A172 (cell line): Measurements from ENCODE around the gene ARID5B. TPM values are rescaled to one million over a fixed set of nuclear protein-coding genes. Genes with fewer than 3 reads are reported as not detected.
"Not testable (repeated sequence)": the region's sequence is repeated elsewhere in the genome, so short reads cannot be mapped to it uniquely, and the experiment has no call there.

ENCODE experiments used
- DNase-seq: peaks from one replicate; pipeline ENCODE4 v3.0.0-alpha.2; 2015; ENCODE audit warnings: low spot score
- total RNA-seq: library from RNA; depleted of rRNA; stranded (reverse); fragments of >200 nt; shearing (Covaris generic); gene quantifications from 2 replicates; pipeline ENCODE4 v1.2.3, GENCODE V29; 2014

The ARID5B gene
- total RNA-seq, 1 experiment from 2014 or later, result 17.6 TPM

GRCh38 chr10:61964059-61964709 is 62.7 kb downstream of the ARID5B start:
- no peak for DNase-seq

DNA sequence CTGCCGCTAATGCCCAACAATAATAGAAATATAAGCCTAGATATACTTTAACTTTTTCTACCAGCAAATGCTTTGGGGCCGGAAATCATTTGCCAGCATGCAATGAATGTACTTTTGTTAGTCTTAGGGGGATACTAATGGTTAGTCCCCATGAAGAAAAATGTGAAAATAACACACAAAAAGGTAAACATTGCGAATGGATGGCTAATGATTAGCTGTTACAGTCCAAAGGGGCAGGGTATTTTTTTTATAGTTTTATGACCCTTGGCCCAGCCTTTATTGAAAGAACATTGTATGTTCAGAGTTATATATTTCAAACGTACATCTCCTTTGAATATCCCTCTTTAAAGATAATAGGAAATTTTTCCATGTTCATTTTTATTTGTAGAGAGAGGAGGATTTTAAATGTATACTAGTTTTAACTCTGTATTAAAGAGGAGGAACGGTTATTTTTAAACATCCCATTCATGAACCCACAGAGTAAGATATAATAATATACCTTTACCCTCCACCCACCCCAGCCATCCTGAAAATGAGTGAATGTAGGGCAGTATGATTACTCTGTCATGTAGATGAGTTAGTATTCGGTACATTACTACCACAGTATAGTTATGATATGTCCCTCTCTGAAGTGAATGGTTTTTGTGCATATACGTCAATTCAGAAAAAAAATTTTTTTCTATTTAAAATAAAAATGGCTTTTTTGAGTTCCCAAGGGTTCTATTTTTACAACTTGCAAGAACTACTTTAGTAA is 63.6 kb downstream of the ARID5B start:
- DNase-seq, result no peak

DNA sequence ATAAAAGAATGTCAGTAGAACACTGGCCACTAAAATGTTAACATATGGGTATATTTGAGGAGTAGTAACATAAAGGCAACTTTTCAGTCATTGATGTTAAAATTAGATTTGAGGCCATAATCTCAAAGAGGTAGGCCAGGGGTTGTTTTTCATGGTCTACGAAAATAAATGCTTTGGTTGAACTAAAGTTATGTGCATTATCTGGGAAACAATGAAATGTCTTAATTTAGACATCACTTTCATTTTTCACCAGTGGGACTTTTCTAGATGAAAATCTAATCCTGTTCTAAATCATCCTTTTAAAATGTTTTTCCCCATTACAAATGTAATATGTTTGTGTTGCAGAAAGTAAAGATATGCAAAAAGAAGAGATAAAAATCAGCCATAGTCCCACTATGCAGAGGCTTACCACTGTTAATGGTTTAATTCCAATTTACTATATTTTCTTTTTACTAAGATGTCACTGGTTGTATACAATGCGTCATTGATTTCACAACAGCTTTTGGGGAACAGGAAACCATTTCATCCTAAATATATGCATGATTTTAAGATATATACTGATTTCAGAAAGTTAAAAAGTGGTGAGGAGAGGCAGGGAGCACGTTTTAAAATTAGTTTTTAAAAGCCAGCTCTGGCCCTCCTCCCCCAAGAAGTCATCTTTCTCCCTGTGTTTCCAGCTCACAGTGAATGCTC is 64.3 kb downstream of the ARID5B start:
- no peak for DNase-seq

GRCh38 chr10:61967298-61967697 is 65.8 kb downstream of the ARID5B start:
- no peak for DNase-seq

- DNase-seq, result no peak
Observed at GRCh38 chr10:61970182-61971002, 68.9 kb downstream of the ARID5B start.

DNA sequence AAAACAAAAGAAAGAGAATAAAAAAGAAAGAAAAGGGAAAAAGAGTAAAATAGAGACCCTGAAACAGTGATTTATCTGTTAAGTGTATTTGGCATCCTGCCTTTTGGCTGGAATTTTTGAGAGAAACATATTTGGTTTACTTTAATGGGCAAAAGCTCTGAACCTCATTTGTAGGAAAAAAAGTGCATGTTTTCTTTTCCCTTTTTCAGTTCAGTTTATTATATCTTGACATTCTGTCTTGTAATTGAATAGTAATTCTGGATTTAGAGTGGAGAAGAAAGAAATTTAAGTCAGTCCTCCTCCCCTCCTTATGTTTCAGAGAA is 69.5 kb downstream of the ARID5B start:
- no peak for DNase-seq

DNA sequence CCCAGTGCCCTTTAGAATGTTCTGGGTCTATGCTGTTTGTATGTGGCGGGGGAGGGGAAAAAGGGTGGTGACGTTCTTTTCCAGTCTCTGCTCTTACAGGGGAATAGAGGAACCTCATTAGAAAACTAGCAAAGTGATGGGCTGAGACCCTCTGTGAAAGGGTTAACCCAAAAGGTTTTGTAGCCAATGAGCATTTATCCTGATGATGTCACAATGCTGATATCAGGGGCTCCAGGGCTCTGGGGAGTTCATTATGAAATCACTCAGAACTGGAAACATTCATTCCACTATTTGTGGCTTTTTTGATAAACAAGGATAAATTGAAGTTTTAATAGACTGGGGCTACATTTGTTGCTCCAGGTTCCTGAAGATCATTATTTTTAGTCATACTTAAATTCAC is 71.7 kb downstream of the ARID5B start:
- DNase-seq, result no peak

DNA sequence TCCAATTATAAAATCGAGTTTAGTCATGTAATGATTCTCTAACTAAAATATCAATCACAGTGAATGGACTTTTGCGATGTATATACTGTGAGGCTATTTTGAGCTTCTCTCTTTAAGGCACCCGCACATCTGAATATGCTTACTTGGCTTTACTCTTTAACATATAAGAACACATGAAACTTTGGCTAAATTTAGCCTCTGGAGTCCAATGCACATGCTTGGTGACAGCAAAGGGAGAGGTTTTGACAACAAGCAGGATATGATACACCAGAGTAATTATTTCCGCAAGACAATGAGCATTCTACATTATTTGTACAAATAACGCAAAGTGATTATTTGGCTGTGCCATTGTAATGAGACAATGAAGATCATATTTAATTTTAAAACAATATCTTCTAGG is 72.4 kb downstream of the ARID5B start:
- DNase-seq, result no peak

GRCh38 chr10:61974601-61975390 is 73.3 kb downstream of the ARID5B start:
- DNase-seq, result peak; percentile 37

DNA sequence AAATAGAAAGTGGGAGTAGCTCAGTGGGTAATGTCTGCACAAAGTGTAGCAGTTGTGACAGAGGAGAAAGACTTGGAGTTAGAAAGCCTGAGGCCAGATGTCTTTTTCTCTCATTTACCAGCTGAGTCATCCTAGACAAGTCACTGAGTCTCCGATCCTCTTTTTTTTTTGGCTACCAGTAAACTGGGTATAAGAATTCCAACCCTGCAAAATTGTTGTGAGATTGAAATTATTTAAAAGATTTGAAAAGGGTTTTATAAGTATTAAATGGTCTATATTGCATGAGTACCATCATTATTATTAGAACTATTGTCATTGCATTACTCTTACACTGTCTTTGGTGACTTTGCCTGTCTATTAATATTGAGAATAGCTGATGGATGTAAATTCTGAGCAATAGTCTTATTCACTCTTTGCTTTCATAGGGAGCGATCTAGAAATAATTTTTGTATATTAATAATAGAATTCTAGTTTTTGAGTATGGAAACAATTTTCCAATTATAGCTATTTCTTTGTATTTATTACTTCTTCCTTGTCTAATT is 74.0 kb downstream of the ARID5B start:
- DNase-seq, result peak; percentile 59

GRCh38 chr10:61976951-61977721 is 75.6 kb downstream of the ARID5B start:
- not testable (repeated sequence) for DNase-seq

DNA sequence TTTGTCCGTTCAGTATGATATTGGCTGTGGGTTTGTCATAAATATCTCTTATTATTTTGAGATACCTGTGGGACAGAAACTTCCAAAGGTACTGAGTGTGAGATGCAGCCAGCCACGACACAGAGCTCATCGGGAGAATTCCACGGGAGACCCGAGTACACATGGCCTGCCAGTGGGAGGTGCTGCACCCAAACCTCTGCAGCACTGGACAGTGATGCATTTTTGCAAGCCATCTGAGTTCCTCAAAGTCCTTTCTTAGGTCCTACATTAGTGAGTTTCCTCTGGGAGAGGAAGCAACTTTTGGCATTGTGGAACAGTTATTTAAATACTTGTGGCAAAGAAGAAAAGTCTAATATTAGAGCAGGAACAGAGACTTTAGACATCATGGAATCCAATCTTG is 77.5 kb downstream of the ARID5B start:
- no peak for DNase-seq

DNA sequence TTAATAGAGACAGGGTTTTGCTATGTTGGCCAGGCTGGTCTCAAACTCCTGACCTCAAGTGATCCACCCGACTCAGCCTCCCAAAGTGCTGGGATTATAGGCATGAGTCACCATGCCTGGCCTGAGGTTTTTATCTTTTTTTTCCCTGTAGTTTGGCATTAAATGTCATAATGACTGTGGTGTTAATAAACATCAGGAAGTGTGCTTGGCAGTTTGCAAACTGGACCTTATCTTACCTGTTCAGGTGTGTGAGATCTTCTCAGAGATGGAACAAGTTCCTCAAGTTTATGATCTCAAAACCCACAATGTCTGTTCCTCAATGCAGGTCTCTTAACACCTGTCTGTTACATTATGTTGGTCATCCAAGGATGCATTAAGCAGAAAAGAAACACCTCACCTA is 80.0 kb downstream of the ARID5B start:
- no peak for DNase-seq

- DNase-seq, result no peak
Observed at GRCh38 chr10:61983255-61983654, 81.8 kb downstream of the ARID5B start.

DNA sequence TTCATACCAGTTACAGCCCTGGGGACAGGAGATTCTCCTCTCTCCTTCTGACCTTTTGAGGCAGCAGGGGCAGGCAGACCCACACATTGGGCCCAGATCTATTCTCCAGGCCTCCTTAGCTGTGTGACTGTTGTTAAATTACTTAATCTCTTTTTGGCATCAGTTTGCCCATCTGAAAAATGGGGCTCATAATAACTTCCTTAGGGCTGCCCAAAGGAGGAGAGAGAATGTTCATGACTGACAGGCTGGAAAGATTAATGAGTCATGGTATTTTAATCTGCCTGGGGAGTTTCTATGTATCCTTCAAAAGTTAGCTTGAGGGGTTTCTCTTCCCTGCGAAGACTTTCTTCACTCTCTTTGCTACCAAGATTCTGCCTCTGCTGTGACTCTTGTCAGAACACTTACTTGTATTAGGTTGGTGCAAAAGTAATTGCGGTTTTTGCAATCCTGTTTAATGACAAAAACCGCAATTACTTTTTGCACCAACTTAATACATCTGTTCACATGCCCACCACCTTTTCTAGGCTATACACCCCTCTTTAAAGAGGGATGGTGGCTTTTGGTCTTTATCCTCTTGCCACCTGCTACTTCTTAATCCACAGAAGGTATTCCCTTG is 83.4 kb downstream of the ARID5B start:
- DNase-seq, result no peak

DNA sequence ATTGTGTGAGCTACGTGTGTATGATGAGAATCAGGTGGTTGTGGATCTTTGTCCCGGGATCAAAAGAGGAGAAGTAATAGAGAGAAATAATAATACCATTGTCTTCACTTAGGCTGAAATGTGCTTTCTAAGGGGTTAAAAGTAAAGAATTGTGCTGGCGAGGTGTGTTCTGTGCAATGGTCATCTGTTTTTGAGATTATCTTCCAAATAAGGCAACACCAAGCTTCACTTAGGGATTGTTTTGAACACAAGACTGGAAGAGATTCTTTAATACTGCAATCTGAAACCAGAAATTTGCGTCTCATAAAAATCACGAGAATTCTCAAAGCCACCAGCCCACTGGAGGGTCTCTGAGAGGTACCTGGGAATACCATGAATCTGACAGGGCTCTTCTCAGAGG is 84.2 kb downstream of the ARID5B start:
- no peak for DNase-seq

DNA sequence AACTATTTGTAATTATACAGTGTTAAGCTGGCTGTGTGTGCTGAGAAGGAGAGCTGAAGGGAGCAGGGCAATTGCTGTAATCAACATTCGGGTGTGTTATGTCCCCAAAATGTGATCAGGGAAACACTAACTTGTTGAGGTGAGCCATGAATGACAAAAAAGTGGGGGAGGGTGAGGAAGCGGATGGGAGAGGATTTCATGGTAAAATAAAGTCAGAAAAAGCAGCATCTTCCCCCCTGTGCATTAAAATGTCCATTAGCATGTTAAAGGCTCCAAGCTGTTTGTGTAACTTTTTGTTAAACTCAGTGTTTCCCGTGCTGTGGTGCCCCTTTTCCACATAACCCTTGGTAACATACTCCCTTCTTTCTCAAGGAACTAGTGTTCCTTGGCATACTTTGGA is 84.9 kb downstream of the ARID5B start:
- no peak for DNase-seq

DNA sequence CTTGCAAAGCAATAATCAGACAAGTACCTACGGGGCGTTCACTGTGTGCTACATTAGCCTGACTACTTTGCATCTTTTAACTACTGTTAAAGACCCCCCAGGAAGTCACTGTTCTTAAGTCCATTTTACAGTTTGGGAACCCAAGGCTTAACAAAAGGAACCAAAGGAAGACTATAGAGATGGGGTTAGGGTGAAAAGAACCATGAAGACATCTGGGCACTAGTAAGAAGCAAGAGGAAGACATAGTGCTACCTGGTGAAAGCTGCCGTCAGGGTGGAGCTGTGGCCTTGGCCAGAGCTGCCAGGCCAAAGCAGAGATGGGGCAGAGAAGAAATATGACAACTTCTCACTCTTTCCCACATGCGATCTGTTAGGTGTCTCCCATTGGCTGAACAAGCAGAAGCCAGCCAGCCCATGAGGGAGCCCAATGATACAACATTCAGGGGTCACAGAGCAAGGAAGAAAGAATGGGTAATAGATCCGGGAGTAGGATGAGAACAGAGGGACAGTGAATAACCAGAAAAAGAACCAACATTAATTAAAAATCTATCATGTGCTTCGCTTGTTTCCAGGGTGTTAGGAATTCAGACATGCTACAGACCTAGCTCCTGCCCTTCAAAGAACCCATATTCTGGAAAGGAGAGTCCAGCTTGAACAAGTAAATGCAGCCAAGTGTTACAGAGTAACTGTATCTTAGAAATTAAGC is 85.4 kb downstream of the ARID5B start:
- no peak for DNase-seq

GRCh38 chr10:61987537-61987936 is 86.0 kb downstream of the ARID5B start:
- no peak for DNase-seq
